DND-41 (cell line): ENCODE data around the gene CNOT2.

ENCODE experiments used
- CTCF ChIP-seq: IDR thresholded peaks from 2 replicates; pipeline ENCODE4 v1.5.1; 2012; ENCODE audit warnings: borderline replicate concordance, low read length, moderate library complexity, mild to moderate bottlenecking; ENCODE audit not compliant: poor library complexity, severe bottlenecking; ENCODE audit errors: extremely low read depth
- EZH2 ChIP-seq: IDR thresholded peaks from 3 replicates; pipeline ENCODE4 v1.6.1; 2012; ENCODE audit warnings: borderline replicate concordance, low read depth, mild to moderate bottlenecking, moderate library complexity, low read length, inconsistent platforms; ENCODE audit not compliant: severe bottlenecking

GRCh38 chr12:70251226-70251625, 8.0 kb downstream of the CNOT2 start:
- TF ChIP-seq CTCF = no peak
- TF ChIP-seq EZH2 = no peak
